ENCODE measurements around the gene NKX3-2.

DNA sequence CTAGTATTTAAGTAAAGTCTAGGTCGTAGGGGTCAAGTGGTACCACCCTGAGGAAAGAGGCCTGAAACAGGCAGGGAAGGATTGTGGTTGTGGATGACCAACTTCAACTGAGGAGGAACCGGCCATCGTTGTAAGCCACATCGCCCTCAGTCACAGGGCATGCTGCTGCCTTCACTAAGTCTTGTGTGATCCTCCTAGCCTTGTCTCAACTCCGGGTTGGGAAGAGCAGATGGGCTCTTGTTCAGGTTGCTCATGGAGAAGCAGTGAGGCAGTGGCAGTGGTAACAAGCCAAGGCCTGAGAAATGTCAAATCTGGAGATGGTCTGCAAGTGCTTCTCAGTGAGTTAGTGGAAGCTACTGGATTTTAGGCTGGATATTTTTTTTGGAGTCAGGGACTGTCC is 22.8 kb upstream of the NKX3-2 start:
- TF ChIP-seq POLR2AphosphoS5 (IDR thresholded peaks at IDR 0.05; ENCODE audit: low read depth, low read length) = no peak
- TF ChIP-seq, protein P1, sequence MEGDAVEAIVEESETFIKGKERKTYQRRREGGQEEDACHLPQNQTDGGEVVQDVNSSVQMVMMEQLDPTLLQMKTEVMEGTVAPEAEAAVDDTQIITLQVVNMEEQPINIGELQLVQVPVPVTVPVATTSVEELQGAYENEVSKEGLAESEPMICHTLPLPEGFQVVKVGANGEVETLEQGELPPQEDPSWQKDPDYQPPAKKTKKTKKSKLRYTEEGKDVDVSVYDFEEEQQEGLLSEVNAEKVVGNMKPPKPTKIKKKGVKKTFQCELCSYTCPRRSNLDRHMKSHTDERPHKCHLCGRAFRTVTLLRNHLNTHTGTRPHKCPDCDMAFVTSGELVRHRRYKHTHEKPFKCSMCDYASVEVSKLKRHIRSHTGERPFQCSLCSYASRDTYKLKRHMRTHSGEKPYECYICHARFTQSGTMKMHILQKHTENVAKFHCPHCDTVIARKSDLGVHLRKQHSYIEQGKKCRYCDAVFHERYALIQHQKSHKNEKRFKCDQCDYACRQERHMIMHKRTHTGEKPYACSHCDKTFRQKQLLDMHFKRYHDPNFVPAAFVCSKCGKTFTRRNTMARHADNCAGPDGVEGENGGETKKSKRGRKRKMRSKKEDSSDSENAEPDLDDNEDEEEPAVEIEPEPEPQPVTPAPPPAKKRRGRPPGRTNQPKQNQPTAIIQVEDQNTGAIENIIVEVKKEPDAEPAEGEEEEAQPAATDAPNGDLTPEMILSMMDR (IDR thresholded peaks at IDR 0.05) = no peak
- TF ChIP-seq, protein P2, sequence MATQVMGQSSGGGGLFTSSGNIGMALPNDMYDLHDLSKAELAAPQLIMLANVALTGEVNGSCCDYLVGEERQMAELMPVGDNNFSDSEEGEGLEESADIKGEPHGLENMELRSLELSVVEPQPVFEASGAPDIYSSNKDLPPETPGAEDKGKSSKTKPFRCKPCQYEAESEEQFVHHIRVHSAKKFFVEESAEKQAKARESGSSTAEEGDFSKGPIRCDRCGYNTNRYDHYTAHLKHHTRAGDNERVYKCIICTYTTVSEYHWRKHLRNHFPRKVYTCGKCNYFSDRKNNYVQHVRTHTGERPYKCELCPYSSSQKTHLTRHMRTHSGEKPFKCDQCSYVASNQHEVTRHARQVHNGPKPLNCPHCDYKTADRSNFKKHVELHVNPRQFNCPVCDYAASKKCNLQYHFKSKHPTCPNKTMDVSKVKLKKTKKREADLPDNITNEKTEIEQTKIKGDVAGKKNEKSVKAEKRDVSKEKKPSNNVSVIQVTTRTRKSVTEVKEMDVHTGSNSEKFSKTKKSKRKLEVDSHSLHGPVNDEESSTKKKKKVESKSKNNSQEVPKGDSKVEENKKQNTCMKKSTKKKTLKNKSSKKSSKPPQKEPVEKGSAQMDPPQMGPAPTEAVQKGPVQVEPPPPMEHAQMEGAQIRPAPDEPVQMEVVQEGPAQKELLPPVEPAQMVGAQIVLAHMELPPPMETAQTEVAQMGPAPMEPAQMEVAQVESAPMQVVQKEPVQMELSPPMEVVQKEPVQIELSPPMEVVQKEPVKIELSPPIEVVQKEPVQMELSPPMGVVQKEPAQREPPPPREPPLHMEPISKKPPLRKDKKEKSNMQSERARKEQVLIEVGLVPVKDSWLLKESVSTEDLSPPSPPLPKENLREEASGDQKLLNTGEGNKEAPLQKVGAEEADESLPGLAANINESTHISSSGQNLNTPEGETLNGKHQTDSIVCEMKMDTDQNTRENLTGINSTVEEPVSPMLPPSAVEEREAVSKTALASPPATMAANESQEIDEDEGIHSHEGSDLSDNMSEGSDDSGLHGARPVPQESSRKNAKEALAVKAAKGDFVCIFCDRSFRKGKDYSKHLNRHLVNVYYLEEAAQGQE (IDR thresholded peaks at IDR 0.05; ENCODE audit: insufficient read depth in 1 of 2, low read depth in 2 of 2, low read length in 1 of 2) = no peak
- no peak for TF ChIP-seq TCF7L2 (IDR thresholded peaks at IDR 0.05; ENCODE audit: low read depth, low read length)
